NCI-H774 (cell line): ENCODE data around the gene PRDX2.
"Not testable (repeated sequence)": the region's sequence is repeated elsewhere in the genome, so short reads cannot be mapped to it uniquely, and the experiment has no call there.

Experiments
- DNase-seq: peaks from one replicate; lab custom pipeline; 2025; lab: John Stamatoyannopoulos, UW

The PRDX2 gene

GRCh38 chr19:12825254-12826131, 23.9 kb upstream of the PRDX2 start:
- no peak for DNase-seq

GRCh38 chr19:12821761-12822160, 20.2 kb upstream of the PRDX2 start:
- no peak for DNase-seq

- DNase-seq = not testable (repeated sequence)
These were observed 16.2 kb upstream of the PRDX2 start for GRCh38 chr19:12817810-12818209.

- not testable (repeated sequence) for DNase-seq
These were observed 15.6 kb upstream of the PRDX2 start for GRCh38 chr19:12817188-12817587.

- no peak for DNase-seq
These were observed 13.5 kb upstream of the PRDX2 start for GRCh38 chr19:12815088-12815487.

- peak; percentile 86 for DNase-seq
These were observed 4.9 kb upstream of the PRDX2 start, which contains the start of gene RNASEH2A for GRCh38 chr19:12806242-12807081. TSS of gene RNASEH2A (plus strand) at chr19:12806584. CDS start at chr19:12806674, 90 bp downstream.

GRCh38 chr19:12804051-12804450, 2.5 kb upstream of the PRDX2 start:
- DNase-seq = no peak

- no peak for DNase-seq
These were observed 887 bp upstream of the PRDX2 start for GRCh38 chr19:12802267-12803106.

GRCh38 chr19:12800923-12801465, 606 bp downstream of the PRDX2 start:
- DNase-seq = no peak

GRCh38 chr19:12800466-12800770, 1.2 kb downstream of the PRDX2 start:
- DNase-seq = no peak

- no peak for DNase-seq
These were observed 1.7 kb downstream of the PRDX2 start for GRCh38 chr19:12799742-12800465.

GRCh38 chr19:12797607-12798006, 4.0 kb downstream of the PRDX2 start:
- DNase-seq = not testable (repeated sequence)

- no peak for DNase-seq
These were observed 4.4 kb downstream of the PRDX2 start for GRCh38 chr19:12797141-12797587.

GRCh38 chr19:12796146-12797071, 5.2 kb downstream of the PRDX2 start:
- DNase-seq = peak; percentile 61

GRCh38 chr19:12794971-12795381, 6.6 kb downstream of the PRDX2 start:
- DNase-seq = no peak

- DNase-seq = no peak
These were observed 7.2 kb downstream of the PRDX2 start for GRCh38 chr19:12794196-12794941.

GRCh38 chr19:12793290-12794195, 8.1 kb downstream of the PRDX2 start:
- DNase-seq = peak; percentile 90

- DNase-seq = no peak
These were observed 8.7 kb downstream of the PRDX2 start for GRCh38 chr19:12792853-12793289.
